Endothelial cell (in vitro differentiated cells): ENCODE measurements around the gene HSPA1L. TPM values are rescaled to one million over a fixed set of nuclear protein-coding genes. Genes with fewer than 3 reads are reported as not detected.

Source experiments
- DNase-seq: peaks from one replicate; pipeline ENCODE4 v3.0.0; 2021; ENCODE audit warnings: low spot score
- H3K27ac Mint-ChIP-seq: one replicate; pipeline ENCODE4 v1.8.0; 2021; ENCODE audit warnings: mixed read lengths, inconsistent platforms; ENCODE audit not compliant: unreplicated experiment
- H3K27me3 Mint-ChIP-seq: one replicate; pipeline ENCODE4 v1.8.0; 2021; ENCODE audit warnings: mild to moderate bottlenecking, moderate library complexity, mixed read lengths, inconsistent platforms; ENCODE audit not compliant: unreplicated experiment
- H3K36me3 Mint-ChIP-seq: one replicate; pipeline ENCODE4 v1.8.0; 2021; ENCODE audit warnings: mild to moderate bottlenecking, low read depth, mixed read lengths, inconsistent platforms; ENCODE audit not compliant: unreplicated experiment
- H3K4me1 Mint-ChIP-seq: one replicate; pipeline ENCODE4 v1.8.0; 2021; ENCODE audit warnings: mild to moderate bottlenecking, mixed read lengths, inconsistent platforms; ENCODE audit not compliant: unreplicated experiment
- H3K4me3 Mint-ChIP-seq: one replicate; pipeline ENCODE4 v1.8.0; 2021; ENCODE audit warnings: mild to moderate bottlenecking, mixed read lengths, inconsistent platforms; ENCODE audit not compliant: unreplicated experiment
- H3K9me3 Mint-ChIP-seq: one replicate; pipeline ENCODE4 v1.8.0; 2021; ENCODE audit warnings: mixed read lengths, inconsistent platforms; ENCODE audit not compliant: unreplicated experiment
- total RNA-seq: library from RNA; stranded (reverse); fragmentation: NEBNext Ultra II Directional; extraction: Animal tissue kit (Norgen Biotek cat#: 25700); gene quantifications from one replicate; pipeline ENCODE4 v1.2.1, GENCODE V29; 2021; ENCODE audit not compliant: unreplicated experiment
- TF ChIP-seq, protein P1 (sequence below): fragments of 200-600 bp; sonication (generic); IDR thresholded peaks from one replicate; pipeline ENCODE4 v1.5.0; 2021; ENCODE audit warnings: antibody characterized with exemption; ENCODE audit not compliant: unreplicated experiment

The HSPA1L gene
- total RNA-seq, 1 donor from 2014 or later = 0.82 TPM

DNA sequence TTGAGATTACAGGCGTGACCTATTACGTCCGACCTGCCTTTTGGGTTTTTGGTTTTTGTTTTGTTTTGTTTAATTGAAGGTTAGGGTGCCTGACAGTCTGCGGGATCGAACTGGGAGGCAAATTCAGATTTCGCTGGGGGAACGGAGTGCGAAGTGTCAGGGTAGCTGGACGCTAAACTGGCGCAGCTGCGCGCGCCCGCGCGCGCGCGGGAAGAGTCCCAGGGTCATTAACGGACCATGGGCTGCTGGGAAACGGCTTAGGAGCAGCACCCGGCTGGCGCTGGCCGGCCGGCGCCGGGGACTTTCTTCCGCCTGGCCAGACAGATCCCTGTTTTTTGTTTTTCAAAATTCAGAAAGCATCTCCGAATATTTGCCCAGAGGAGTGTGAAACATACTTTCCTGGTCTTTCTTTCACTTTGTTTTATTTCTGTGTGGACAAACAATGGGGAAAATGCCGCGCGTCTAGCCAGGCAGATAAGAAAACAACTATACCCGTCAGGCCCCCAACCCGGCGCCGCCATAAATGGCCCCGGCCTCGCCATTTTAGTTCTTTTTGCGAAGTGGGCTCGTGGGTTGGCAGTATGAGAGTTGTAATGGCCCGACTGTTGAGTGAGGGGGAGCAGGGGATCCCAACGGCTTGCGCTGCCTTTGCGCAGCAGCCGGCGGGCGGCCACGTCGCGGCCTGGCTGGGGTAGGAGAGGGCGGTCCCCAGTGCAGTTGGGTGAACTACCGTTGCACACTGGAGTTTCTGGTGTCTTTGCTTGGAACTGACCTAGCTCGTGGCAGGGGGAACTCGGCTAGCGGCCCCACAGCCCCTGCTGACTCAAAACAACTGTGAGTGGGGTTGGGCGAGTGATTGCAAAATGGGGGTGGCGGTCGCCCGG, 19.5 kb upstream of the HSPA1L start:
- H3K4me1 Mint-ChIP-seq = peaks cover 24% of the 10 kb centered on the region

DNA sequence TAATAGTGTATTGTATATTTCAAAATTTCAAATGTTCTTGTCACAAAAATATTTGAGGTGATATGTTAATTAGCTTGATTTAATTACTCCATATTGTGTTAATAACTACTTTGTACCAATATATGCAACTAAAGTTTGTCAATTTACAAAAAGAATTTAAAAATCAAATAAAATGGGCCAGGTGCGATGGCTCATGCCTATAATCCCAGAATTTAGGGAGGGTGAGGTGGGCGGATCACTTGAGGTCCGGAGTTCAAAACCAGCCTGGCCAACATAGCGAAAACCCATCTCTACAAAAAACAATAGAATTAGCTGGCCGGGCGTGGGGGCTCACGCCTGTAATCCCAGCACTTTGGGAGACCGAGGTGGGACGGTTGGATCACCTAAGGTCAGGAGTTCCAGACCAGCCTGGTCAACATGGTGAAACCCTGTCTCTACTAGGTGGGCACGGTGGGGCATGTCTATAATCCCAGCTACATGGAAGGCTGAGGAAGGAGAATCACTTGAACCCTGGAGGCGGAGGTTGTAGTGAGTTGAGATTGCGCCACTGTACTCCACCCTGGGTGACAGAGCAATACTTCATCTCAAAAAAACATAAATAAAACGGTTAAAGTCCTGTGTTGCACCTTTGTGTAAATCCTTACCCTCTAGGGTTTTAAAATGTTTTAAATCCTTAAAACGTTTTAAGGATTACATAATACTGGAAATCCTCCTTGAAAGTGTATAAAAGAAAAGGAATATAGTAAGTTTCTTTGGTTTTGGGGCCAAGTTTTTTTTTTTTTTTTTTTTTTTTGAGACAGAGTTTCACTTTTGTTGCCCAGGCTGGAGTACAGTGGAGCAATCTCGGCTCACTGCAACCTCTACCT, 16.5 kb upstream of the HSPA1L start:
- Mint-ChIP-seq H3K4me1 (peaks cover 14% of the 10 kb centered on the region), H3K36me3 (no peaks in the 10 kb centered on the region), H3K4me3 (peak overlapping the region; percentile 91), H3K27ac (no peak overlapping the region), H3K9me3 (no peaks in the 10 kb centered on the region), H3K27me3 (peaks cover 3% of the 10 kb centered on the region)
- no peak for DNase-seq
- TF ChIP-seq, protein P1, sequence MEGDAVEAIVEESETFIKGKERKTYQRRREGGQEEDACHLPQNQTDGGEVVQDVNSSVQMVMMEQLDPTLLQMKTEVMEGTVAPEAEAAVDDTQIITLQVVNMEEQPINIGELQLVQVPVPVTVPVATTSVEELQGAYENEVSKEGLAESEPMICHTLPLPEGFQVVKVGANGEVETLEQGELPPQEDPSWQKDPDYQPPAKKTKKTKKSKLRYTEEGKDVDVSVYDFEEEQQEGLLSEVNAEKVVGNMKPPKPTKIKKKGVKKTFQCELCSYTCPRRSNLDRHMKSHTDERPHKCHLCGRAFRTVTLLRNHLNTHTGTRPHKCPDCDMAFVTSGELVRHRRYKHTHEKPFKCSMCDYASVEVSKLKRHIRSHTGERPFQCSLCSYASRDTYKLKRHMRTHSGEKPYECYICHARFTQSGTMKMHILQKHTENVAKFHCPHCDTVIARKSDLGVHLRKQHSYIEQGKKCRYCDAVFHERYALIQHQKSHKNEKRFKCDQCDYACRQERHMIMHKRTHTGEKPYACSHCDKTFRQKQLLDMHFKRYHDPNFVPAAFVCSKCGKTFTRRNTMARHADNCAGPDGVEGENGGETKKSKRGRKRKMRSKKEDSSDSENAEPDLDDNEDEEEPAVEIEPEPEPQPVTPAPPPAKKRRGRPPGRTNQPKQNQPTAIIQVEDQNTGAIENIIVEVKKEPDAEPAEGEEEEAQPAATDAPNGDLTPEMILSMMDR = no peak

More for the DNA sequence above, 19.5 kb upstream of the HSPA1L start:
- Mint-ChIP-seq H3K4me3 (peak overlapping the region; percentile 98), H3K9me3 (no peaks in the 10 kb centered on the region), H3K27me3 (peaks cover 2% of the 10 kb centered on the region), H3K36me3 (peaks cover 14% of the 10 kb centered on the region), H3K27ac (peak overlapping the region; percentile 97)
- TF ChIP-seq, protein P1 = no peak
- DNase-seq = peak; percentile 72

DNA sequence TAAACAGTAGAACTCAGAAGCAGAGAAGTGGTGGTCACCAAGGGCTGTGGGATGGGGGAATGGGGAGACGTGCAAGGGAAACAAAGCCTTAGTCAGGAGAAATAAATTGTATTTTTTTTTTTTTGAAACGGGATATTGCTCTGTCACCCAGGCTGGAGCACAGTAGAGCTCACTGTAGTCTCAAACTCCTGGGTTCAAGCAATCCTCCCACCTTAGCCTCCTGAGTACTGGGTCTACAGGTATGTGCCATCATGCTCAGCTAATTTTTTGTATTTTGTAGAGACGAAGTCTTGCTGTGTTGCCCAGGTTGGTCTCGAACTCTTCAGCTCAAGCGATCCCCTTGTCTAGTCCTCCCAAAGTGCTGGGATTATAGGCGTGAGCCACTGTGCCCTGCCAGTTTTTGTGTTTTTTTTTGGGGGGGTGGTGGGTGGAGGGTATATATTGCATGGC, 15.8 kb upstream of the HSPA1L start:
- Mint-ChIP-seq H3K4me3 (peak overlapping the region; percentile 91), H3K36me3 (no peaks in the 10 kb centered on the region), H3K9me3 (no peaks in the 10 kb centered on the region), H3K27me3 (peaks cover 3% of the 10 kb centered on the region), H3K4me1 (peaks cover 7% of the 10 kb centered on the region), H3K27ac (no peak overlapping the region)
- no peak for DNase-seq
- TF ChIP-seq, protein P1 = no peak

DNA sequence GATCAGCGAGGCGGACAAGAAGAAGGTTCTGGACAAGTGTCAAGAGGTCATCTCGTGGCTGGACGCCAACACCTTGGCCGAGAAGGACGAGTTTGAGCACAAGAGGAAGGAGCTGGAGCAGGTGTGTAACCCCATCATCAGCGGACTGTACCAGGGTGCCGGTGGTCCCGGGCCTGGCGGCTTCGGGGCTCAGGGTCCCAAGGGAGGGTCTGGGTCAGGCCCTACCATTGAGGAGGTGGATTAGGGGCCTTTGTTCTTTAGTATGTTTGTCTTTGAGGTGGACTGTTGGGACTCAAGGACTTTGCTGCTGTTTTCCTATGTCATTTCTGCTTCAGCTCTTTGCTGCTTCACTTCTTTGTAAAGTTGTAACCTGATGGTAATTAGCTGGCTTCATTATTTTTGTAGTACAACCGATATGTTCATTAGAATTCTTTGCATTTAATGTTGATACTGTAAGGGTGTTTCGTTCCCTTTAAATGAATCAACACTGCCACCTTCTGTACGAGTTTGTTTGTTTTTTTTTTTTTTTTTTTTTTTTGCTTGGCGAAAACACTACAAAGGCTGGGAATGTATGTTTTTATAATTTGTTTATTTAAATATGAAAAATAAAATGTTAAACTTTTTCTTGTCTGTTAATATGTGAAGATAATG, 14.7 kb upstream of the HSPA1L start:
- H3K36me3 Mint-ChIP-seq = no peaks in the 10 kb centered on the region
- TF ChIP-seq, protein P1 = no peak
- no peaks in the 10 kb centered on the region for H3K9me3 Mint-ChIP-seq
- peaks cover 3% of the 10 kb centered on the region for H3K27me3 Mint-ChIP-seq
- H3K4me3 Mint-ChIP-seq = peak overlapping the region; percentile 91
- peak overlapping the region; percentile 51 for H3K27ac Mint-ChIP-seq
- DNase-seq = no peak
- H3K4me1 Mint-ChIP-seq = peaks cover 17% of the 10 kb centered on the region
